Fibroblast of lung (primary cell): Measurements from ENCODE around the gene LRP2BP. TPM values are rescaled to one million over a fixed set of nuclear protein-coding genes. Genes with fewer than 3 reads are reported as not detected.

Experiments used
- DNase-seq, 2 donors: peaks; one replicate each; pipeline versions ENCODE4 v3.0.0 to v3.0.0-alpha.2; 2010; ENCODE audit warnings: low read depth in 2 of 2
- H2AFZ ChIP-seq: 2 replicates; pipeline ENCODE4 v1.5.1; 2012; ENCODE audit warnings: low read length, control low read depth, inconsistent platforms
- H3K27ac ChIP-seq: 2 replicates; pipeline ENCODE4 v1.5.1; 2011; ENCODE audit warnings: low read length, control low read depth; ENCODE audit not compliant: insufficient read depth
- H3K27me3 ChIP-seq: 2 replicates; pipeline ENCODE4 v1.5.1; 2011; ENCODE audit warnings: mild to moderate bottlenecking, low read length; ENCODE audit not compliant: control insufficient read depth, insufficient read depth
- H3K36me3 ChIP-seq: 2 replicates; pipeline ENCODE4 v1.5.1; 2011; ENCODE audit warnings: low read length; ENCODE audit not compliant: control insufficient read depth, insufficient read depth
- H3K4me1 ChIP-seq: 2 replicates; pipeline ENCODE4 v1.5.1; 2011; ENCODE audit warnings: low read length; ENCODE audit not compliant: control insufficient read depth, insufficient read depth; ENCODE audit errors: extremely low read depth
- H3K4me2 ChIP-seq: 2 replicates; pipeline ENCODE4 v1.5.1; 2011; ENCODE audit warnings: low read length, control low read depth; ENCODE audit not compliant: insufficient read depth; ENCODE audit errors: extremely low read depth
- H3K4me3 ChIP-seq, 4 experiments: fragments of 200-600 bp in 1 of 4; sonication (generic) in 1 of 4; replicated peaks in 1 of 4; 2 replicates each; pipeline ENCODE4 v1.5.1; 2011 to 2016; ENCODE audit warnings: low read length in 4 of 4, low read depth in 3 of 4, mild to moderate bottlenecking in 3 of 4, control low read depth in 2 of 4, inconsistent platforms in 1 of 4, mixed read lengths in 1 of 4; ENCODE audit not compliant: insufficient read depth in 1 of 4; ENCODE audit errors: control extremely low read depth in 1 of 4
- H3K79me2 ChIP-seq: 2 replicates; pipeline ENCODE4 v1.5.1; 2012; ENCODE audit warnings: mild to moderate bottlenecking, low read length, inconsistent platforms; ENCODE audit not compliant: control insufficient read depth, insufficient read depth
- H3K9ac ChIP-seq: 2 replicates; pipeline ENCODE4 v1.5.1; 2011; ENCODE audit warnings: mild to moderate bottlenecking, low read length, control low read depth; ENCODE audit not compliant: insufficient read depth
- H3K9me3 ChIP-seq: 2 replicates; pipeline ENCODE4 v1.5.1; 2012; ENCODE audit warnings: low read depth, low read length; ENCODE audit not compliant: control insufficient read depth, insufficient read depth
- H4K20me1 ChIP-seq: 2 replicates; pipeline ENCODE4 v1.5.1; 2011; ENCODE audit warnings: low read length; ENCODE audit not compliant: control insufficient read depth, insufficient read depth; ENCODE audit errors: extremely low read depth
- EZH2 ChIP-seq: IDR thresholded peaks from 2 replicates; pipeline ENCODE4 v1.5.1; 2012; ENCODE audit warnings: low read length, control low read depth, mild to moderate bottlenecking; ENCODE audit errors: missing control alignments
- polyA plus RNA-seq, 2 donors: library from polyadenylated mRNA; depleted of rRNA in 1 of 2; stranded (reverse) in 1 of 2; unstranded in 1 of 2; fragments of >200 nt; gene quantifications; 2 replicates each; pipeline ENCODE4 v1.2.1, GENCODE V29; 2011 to 2012; ENCODE audit warnings: missing spikeins in 1 of 2
- total RNA-seq: library from RNA; depleted of rRNA; stranded (reverse); fragments of >200 nt; gene quantifications from 2 replicates; pipeline ENCODE4 v1.2.1, GENCODE V29; 2014
- TF ChIP-seq, protein P1 (sequence below), 2 donors: IDR thresholded peaks in 1 of 2; conservative IDR thresholded peaks in 1 of 2; 1 replicate in 1 of 2; 2 replicates in 1 of 2; pipeline ENCODE4 v1.5.1; 2011 to 2012; ENCODE audit warnings: low read length in 2 of 2, control low read depth in 1 of 2, inconsistent platforms in 1 of 2, low read depth in 1 of 2, mild to moderate bottlenecking in 1 of 2

The LRP2BP gene
- total and polyA plus RNA-seq, 2 donors (not counting 1 experiment from before 2014, with no cell fraction given) = 0.03 to 0.66 TPM

DNA sequence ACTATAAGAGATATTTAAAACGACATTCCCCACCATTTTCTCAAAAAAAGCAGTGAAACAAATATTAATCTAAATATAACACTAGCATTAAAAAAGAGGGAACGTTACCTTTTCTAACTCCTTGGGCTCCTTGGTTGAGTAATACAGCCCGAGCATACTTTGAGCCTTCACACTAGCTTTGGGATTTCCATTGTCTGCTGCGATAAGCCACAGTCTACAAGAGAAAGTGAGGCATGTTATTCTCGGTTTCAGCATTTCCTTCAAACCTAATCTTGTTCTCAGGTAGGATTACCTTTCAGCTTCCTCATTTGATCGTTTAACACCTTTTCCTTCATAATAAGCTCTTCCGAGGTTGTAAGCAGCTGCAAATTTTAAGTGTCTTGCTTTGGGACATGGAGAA is 21.7 kb downstream of the LRP2BP start:
- H4K20me1 ChIP-seq = no peaks in the 10 kb centered on the region
- no peaks in the 10 kb centered on the region for H3K79me2 ChIP-seq
- no peaks in the 10 kb centered on the region for H3K27me3 ChIP-seq
- no peak overlapping the region for H3K4me3 ChIP-seq
- DNase-seq = no peak
- no peak overlapping the region for H2AFZ ChIP-seq
- H3K4me2 ChIP-seq = no peak overlapping the region
- H3K9ac ChIP-seq = no peak overlapping the region
- no peak overlapping the region for H3K27ac ChIP-seq
- H3K36me3 ChIP-seq = peaks cover 2% of the 10 kb centered on the region
- H3K4me1 ChIP-seq = no peaks in the 10 kb centered on the region
- TF ChIP-seq, protein P1, sequence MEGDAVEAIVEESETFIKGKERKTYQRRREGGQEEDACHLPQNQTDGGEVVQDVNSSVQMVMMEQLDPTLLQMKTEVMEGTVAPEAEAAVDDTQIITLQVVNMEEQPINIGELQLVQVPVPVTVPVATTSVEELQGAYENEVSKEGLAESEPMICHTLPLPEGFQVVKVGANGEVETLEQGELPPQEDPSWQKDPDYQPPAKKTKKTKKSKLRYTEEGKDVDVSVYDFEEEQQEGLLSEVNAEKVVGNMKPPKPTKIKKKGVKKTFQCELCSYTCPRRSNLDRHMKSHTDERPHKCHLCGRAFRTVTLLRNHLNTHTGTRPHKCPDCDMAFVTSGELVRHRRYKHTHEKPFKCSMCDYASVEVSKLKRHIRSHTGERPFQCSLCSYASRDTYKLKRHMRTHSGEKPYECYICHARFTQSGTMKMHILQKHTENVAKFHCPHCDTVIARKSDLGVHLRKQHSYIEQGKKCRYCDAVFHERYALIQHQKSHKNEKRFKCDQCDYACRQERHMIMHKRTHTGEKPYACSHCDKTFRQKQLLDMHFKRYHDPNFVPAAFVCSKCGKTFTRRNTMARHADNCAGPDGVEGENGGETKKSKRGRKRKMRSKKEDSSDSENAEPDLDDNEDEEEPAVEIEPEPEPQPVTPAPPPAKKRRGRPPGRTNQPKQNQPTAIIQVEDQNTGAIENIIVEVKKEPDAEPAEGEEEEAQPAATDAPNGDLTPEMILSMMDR (conservative IDR thresholded peaks at IDR 0.05 in 1 of 2, IDR thresholded peaks at IDR 0.05 in 1 of 2; ENCODE audit: low read depth in 1 of 2, low read length in 2 of 2) = no peak
- TF ChIP-seq EZH2 = no peak
- H3K9me3 ChIP-seq = no peaks in the 10 kb centered on the region

GRCh38 chr4:185371702-185372101 is 24.0 kb downstream of the LRP2BP start:
- no peak for TF ChIP-seq EZH2
- TF ChIP-seq, protein P1 (conservative IDR thresholded peaks at IDR 0.05 in 1 of 2, IDR thresholded peaks at IDR 0.05 in 1 of 2; ENCODE audit: low read depth in 1 of 2, low read length in 2 of 2) = no peak
- Histone ChIP-seq H3K9me3 (no peaks in the 10 kb centered on the region), H3K9ac (no peak overlapping the region), H3K27me3 (no peaks in the 10 kb centered on the region), H3K4me1 (no peaks in the 10 kb centered on the region), H3K4me3 (no peak overlapping the region), H3K27ac (no peak overlapping the region), H3K4me2 (no peak overlapping the region), H4K20me1 (no peaks in the 10 kb centered on the region), H3K79me2 (no peaks in the 10 kb centered on the region), H2AFZ (no peak overlapping the region), H3K36me3 (peaks cover 2% of the 10 kb centered on the region)
- no peak for DNase-seq

GRCh38 chr4:185370268-185370949 is 25.3 kb downstream of the LRP2BP start:
- Histone ChIP-seq H3K27ac (no peak overlapping the region), H3K36me3 (peaks cover 2% of the 10 kb centered on the region), H3K9me3 (no peaks in the 10 kb centered on the region), H3K9ac (no peak overlapping the region), H3K79me2 (no peaks in the 10 kb centered on the region), H2AFZ (no peak overlapping the region), H3K4me1 (no peaks in the 10 kb centered on the region), H3K27me3 (no peaks in the 10 kb centered on the region), H4K20me1 (no peaks in the 10 kb centered on the region), H3K4me3 (no peak overlapping the region), H3K4me2 (no peak overlapping the region)
- no peak for DNase-seq
- TF ChIP-seq, protein P1 (conservative IDR thresholded peaks at IDR 0.05 in 1 of 2, IDR thresholded peaks at IDR 0.05 in 1 of 2; ENCODE audit: low read depth in 1 of 2, low read length in 2 of 2) = no peak
- no peak for TF ChIP-seq EZH2
